ENCODE data around the gene SLC35F1. TPM values are rescaled to one million over a fixed set of nuclear protein-coding genes. Genes with fewer than 3 reads are reported as not detected.

SLC35F1 gene
- total RNA-seq, 4 donors from 2014 or later: 5.4 to 8.1 (median 6.5) TPM

GRCh38 chr6:118220429-118221128, 313.5 kb downstream of the SLC35F1 start:
- intact Hi-C loops (cut with DNase I): no loop called here
- Histone ChIP-seq H3K36me3 (no peaks in the 10 kb centered on the region), H3K27ac (replicated peaks in 1 of 4) (no peak overlapping the region), H3K4me1 (peaks cover 0 to 5% (median 0%) of the 10 kb centered on the region in 4 donors), H3K27me3 (no peaks in the 10 kb centered on the region), H3K4me3 (no peak overlapping the region), H3K9me3 (no peaks in the 10 kb centered on the region)
- no peak for DNase-seq (ENCODE audit: extremely low spot score)
- whole genome bisulfite sequencing: 88% methylated on average over 2 of the region's 2 CpGs
- TF ChIP-seq EP300 (IDR thresholded peaks at IDR 0.05) (no peak), POLR2AphosphoS5 (IDR thresholded peaks at IDR 0.05) (no peak), POLR2A (IDR thresholded peaks at IDR 0.05; ENCODE audit: low read depth) (no peak)
- TF ChIP-seq, protein P1, sequence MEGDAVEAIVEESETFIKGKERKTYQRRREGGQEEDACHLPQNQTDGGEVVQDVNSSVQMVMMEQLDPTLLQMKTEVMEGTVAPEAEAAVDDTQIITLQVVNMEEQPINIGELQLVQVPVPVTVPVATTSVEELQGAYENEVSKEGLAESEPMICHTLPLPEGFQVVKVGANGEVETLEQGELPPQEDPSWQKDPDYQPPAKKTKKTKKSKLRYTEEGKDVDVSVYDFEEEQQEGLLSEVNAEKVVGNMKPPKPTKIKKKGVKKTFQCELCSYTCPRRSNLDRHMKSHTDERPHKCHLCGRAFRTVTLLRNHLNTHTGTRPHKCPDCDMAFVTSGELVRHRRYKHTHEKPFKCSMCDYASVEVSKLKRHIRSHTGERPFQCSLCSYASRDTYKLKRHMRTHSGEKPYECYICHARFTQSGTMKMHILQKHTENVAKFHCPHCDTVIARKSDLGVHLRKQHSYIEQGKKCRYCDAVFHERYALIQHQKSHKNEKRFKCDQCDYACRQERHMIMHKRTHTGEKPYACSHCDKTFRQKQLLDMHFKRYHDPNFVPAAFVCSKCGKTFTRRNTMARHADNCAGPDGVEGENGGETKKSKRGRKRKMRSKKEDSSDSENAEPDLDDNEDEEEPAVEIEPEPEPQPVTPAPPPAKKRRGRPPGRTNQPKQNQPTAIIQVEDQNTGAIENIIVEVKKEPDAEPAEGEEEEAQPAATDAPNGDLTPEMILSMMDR (IDR thresholded peaks at IDR 0.05): no peak

DNA sequence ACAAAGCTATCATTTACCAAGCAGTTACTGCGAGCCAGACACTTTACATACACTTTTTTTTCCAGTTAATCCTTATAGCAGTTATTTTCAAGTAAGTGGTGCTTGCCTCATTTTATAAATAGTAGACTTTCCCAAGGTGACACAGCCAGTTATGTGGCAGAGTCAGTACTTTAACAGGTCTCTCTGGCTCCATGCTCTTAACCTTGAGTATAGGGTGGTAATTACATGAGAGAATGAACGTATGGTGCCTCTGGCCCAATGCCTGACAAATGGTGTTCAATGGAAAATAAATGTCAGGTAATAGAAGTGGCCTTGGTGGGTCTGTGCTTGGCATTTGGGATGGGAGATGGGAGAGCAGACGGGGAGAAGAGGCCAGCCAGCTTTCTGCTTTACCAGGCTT, 316.3 kb downstream of the SLC35F1 start:
- H3K36me3 ChIP-seq: no peaks in the 10 kb centered on the region
- no peaks in the 10 kb centered on the region for H3K9me3 ChIP-seq
- WGBS: 76% methylated on average over 3 of the region's 3 CpGs
- no peaks in the 10 kb centered on the region for H3K27me3 ChIP-seq
- TF ChIP-seq POLR2A (IDR thresholded peaks at IDR 0.05; ENCODE audit: low read depth): no peak
- no peak for TF ChIP-seq POLR2AphosphoS5 (IDR thresholded peaks at IDR 0.05)
- TF ChIP-seq EP300 (IDR thresholded peaks at IDR 0.05): no peak
- TF ChIP-seq, protein P1 (IDR thresholded peaks at IDR 0.05): no peak
- DNase-seq (ENCODE audit: extremely low spot score): no peak
- intact Hi-C loops (cut with DNase I): no loop called here
- H3K4me1 ChIP-seq: peaks cover 0 to 5% (median 0%) of the 10 kb centered on the region in 4 donors
- no peak overlapping the region for H3K27ac ChIP-seq (replicated peaks in 1 of 4)
- H3K4me3 ChIP-seq: no peak overlapping the region

DNA sequence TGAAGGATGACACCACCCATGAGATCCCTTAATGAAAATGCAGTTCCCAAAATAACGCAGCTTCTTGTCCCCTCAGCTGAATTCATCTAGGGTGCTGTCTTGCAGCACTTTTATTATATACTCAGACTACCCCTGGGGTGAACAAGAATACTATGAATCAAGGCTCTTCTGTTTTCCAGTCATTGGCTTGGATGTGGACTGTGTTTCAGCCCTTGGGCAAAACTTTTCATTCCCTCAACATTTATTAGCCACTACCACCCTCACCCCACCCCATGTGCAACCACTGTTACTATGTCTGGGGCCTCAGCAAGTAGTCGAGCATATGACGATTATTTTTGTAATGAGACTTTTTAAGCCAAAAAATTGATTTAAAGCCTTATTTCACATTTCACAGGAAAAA, 321.8 kb downstream of the SLC35F1 start:
- Histone ChIP-seq H3K9me3 (no peaks in the 10 kb centered on the region), H3K36me3 (no peaks in the 10 kb centered on the region), H3K4me1 (no peaks in the 10 kb centered on the region), H3K27me3 (no peaks in the 10 kb centered on the region), H3K27ac (replicated peaks in 1 of 4) (no peak overlapping the region), H3K4me3 (no peak overlapping the region)
- TF ChIP-seq EP300 (IDR thresholded peaks at IDR 0.05) (no peak), POLR2AphosphoS5 (IDR thresholded peaks at IDR 0.05) (no peak), POLR2A (IDR thresholded peaks at IDR 0.05; ENCODE audit: low read depth) (no peak)
- TF ChIP-seq, protein P1 (IDR thresholded peaks at IDR 0.05): no peak
- intact Hi-C loops (cut with DNase I): no loop called here
- 29% methylated on average over 2 of the region's 3 CpGs for WGBS
- DNase-seq (ENCODE audit: extremely low spot score): no peak

DNA sequence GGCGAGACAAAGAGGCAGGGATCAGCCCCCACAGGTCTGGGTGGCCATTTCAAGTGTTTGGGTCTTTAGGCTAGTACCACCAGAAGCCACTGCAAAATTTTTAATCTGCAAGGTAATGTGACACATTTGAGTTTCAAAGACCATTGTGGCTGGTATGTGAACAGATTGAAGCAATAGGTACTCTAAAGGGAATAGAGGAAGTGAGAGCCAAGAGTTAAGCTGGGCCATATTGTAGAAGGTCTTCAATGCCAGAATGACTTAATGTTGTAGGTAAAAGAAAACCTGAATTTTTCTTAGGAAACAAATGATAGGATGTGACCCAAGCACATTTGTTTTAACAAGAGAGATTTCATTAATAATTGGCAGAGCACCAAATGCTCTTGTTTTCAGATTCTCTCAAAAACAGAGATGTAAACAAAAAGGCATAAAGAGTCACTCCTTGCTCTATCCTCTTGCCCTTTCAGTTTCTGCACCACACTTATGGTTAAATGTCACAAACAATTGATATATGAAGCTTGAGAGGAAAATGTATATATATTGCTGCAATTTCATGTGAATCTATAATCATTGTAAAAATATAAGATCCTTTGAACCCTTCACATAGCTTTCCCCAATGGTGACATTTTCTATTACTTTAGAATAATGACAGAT, 333.9 kb downstream of the SLC35F1 start:
- TF ChIP-seq POLR2A (IDR thresholded peaks at IDR 0.05; ENCODE audit: low read depth) (no peak), EP300 (IDR thresholded peaks at IDR 0.05) (no peak), POLR2AphosphoS5 (IDR thresholded peaks at IDR 0.05) (no peak)
- TF ChIP-seq, protein P1 (IDR thresholded peaks at IDR 0.05): no peak

More for the DNA sequence above, 333.9 kb downstream of the SLC35F1 start:
- Histone ChIP-seq H3K9me3 (no peaks in the 10 kb centered on the region), H3K4me1 (no peaks in the 10 kb centered on the region), H3K27ac (replicated peaks in 1 of 4) (no peak overlapping the region), H3K36me3 (no peaks in the 10 kb centered on the region), H3K4me3 (no peak overlapping the region), H3K27me3 (no peaks in the 10 kb centered on the region)
- DNase-seq (ENCODE audit: extremely low spot score): no peak
- 89% methylated on average over 1 of the region's 1 CpG for WGBS
- intact Hi-C loops (cut with DNase I): no loop called here

Measured in esophagus muscularis mucosa (tissue), 4 donors.